GM12878 (cell line): Measurements from ENCODE around the gene SERPINB3.

Experiments
- CREM ChIP-seq: IDR thresholded peaks from 2 replicates; pipeline ENCODE4 v1.6.1; 2014; ENCODE audit warnings: antibody characterized with exemption, low read depth
- EP300 ChIP-seq, 2 experiments: fragments of 150-350 bp in 1 of 2; IDR thresholded peaks; 2 replicates each; pipeline ENCODE4 v1.6.1; 2011 to 2012; ENCODE audit warnings: low read depth in 2 of 2, low read length in 2 of 2, borderline replicate concordance in 1 of 2, improper control_type of control experiment in 1 of 2, inconsistent platforms in 1 of 2; ENCODE audit not compliant: control insufficient read depth in 1 of 2
- FOXM1 ChIP-seq: IDR thresholded peaks from 2 replicates; pipeline ENCODE4 v1.6.1; 2012; ENCODE audit warnings: low read depth, mild to moderate bottlenecking, inconsistent platforms, low read length, moderate library complexity
- NFYB ChIP-seq: IDR thresholded peaks from 2 replicates; pipeline ENCODE4 v1.6.1; 2011; ENCODE audit warnings: low read depth, mild to moderate bottlenecking, low read length, improper control_type of control experiment, moderate library complexity; ENCODE audit not compliant: insufficient read depth
- PBX3 ChIP-seq: IDR thresholded peaks from 2 replicates; pipeline ENCODE4 v1.6.1; 2011; ENCODE audit warnings: mild to moderate bottlenecking, low read depth, low read length, moderate library complexity; ENCODE audit not compliant: insufficient replicate concordance
- POLR2AphosphoS5 ChIP-seq: IDR thresholded peaks from 2 replicates; pipeline ENCODE4 v1.6.1; 2011; ENCODE audit warnings: mild to moderate bottlenecking, low read length, inconsistent platforms
- SREBF2 ChIP-seq: IDR thresholded peaks from 2 replicates; pipeline ENCODE4 v1.6.1; 2012; ENCODE audit warnings: mild to moderate bottlenecking, low read length
- TAF1 ChIP-seq: IDR thresholded peaks from 2 replicates; pipeline ENCODE4 v1.6.1; 2011; ENCODE audit warnings: mild to moderate bottlenecking, low read depth, low read length, borderline replicate concordance
- ZNF384 ChIP-seq: IDR thresholded peaks from 2 replicates; pipeline ENCODE4 v1.6.1; 2012; ENCODE audit warnings: low read depth, mild to moderate bottlenecking, low read length, improper control_type of control experiment, borderline replicate concordance
- TF ChIP-seq, protein P1 (sequence below), 3 experiments: IDR thresholded peaks in 2 of 3; conservative IDR thresholded peaks in 1 of 3; 2 replicates each; pipeline ENCODE4 v1.5.1; 2011; ENCODE audit warnings: low read depth in 3 of 3, low read length in 3 of 3, mild to moderate bottlenecking in 3 of 3, control low read depth in 2 of 3, moderate library complexity in 2 of 3, inconsistent platforms in 1 of 3, mixed read lengths in 1 of 3; ENCODE audit not compliant: control insufficient read depth in 2 of 3, insufficient read depth in 1 of 3; ENCODE audit errors: extremely low read depth in 1 of 3
- TF ChIP-seq, protein P2 (sequence below): fragments of 450-650 bp; IDR thresholded peaks from 2 replicates; pipeline ENCODE4 v1.6.1; 2017; ENCODE audit warnings: mild to moderate bottlenecking, moderate library complexity

DNA sequence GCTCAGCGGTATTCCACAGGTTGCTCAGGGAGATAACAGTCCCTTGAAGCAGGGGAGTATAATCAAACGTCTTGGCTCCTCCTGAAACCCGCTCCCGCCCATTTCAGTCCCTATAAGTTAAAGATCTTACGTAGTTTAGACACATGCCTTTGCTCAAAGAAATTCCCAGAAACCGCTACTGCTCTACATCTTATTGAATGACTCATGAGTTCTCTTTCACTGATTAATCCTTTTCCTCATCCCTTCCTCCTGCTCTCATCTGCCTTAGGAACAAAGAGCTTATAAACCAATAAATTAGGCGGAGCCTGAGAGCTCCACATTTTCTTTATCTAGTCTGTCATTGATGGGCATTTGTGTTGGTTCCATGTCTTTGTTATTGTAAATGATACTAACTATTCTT, 13.5 kb downstream of the SERPINB3 start:
- TF ChIP-seq, protein P1, sequence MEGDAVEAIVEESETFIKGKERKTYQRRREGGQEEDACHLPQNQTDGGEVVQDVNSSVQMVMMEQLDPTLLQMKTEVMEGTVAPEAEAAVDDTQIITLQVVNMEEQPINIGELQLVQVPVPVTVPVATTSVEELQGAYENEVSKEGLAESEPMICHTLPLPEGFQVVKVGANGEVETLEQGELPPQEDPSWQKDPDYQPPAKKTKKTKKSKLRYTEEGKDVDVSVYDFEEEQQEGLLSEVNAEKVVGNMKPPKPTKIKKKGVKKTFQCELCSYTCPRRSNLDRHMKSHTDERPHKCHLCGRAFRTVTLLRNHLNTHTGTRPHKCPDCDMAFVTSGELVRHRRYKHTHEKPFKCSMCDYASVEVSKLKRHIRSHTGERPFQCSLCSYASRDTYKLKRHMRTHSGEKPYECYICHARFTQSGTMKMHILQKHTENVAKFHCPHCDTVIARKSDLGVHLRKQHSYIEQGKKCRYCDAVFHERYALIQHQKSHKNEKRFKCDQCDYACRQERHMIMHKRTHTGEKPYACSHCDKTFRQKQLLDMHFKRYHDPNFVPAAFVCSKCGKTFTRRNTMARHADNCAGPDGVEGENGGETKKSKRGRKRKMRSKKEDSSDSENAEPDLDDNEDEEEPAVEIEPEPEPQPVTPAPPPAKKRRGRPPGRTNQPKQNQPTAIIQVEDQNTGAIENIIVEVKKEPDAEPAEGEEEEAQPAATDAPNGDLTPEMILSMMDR (IDR thresholded peaks at IDR 0.05 in 2 of 3, conservative IDR thresholded peaks at IDR 0.05 in 1 of 3; ENCODE audit: control insufficient read depth in 2 of 3, extremely low read depth in 1 of 3, insufficient read depth in 1 of 3, low read depth in 3 of 3, low read length in 3 of 3), result no peak
- TF ChIP-seq SREBF2, result no peak
- no peak for TF ChIP-seq NFYB
- no peak for TF ChIP-seq ZNF384
- TF ChIP-seq, protein P2, sequence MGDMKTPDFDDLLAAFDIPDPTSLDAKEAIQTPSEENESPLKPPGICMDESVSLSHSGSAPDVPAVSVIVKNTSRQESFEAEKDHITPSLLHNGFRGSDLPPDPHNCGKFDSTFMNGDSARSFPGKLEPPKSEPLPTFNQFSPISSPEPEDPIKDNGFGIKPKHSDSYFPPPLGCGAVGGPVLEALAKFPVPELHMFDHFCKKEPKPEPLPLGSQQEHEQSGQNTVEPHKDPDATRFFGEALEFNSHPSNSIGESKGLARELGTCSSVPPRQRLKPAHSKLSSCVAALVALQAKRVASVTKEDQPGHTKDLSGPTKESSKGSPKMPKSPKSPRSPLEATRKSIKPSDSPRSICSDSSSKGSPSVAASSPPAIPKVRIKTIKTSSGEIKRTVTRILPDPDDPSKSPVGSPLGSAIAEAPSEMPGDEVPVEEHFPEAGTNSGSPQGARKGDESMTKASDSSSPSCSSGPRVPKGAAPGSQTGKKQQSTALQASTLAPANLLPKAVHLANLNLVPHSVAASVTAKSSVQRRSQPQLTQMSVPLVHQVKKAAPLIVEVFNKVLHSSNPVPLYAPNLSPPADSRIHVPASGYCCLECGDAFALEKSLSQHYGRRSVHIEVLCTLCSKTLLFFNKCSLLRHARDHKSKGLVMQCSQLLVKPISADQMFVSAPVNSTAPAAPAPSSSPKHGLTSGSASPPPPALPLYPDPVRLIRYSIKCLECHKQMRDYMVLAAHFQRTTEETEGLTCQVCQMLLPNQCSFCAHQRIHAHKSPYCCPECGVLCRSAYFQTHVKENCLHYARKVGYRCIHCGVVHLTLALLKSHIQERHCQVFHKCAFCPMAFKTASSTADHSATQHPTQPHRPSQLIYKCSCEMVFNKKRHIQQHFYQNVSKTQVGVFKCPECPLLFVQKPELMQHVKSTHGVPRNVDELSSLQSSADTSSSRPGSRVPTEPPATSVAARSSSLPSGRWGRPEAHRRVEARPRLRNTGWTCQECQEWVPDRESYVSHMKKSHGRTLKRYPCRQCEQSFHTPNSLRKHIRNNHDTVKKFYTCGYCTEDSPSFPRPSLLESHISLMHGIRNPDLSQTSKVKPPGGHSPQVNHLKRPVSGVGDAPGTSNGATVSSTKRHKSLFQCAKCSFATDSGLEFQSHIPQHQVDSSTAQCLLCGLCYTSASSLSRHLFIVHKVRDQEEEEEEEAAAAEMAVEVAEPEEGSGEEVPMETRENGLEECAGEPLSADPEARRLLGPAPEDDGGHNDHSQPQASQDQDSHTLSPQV, result no peak
- TF ChIP-seq TAF1, result no peak
- no peak for TF ChIP-seq PBX3
- TF ChIP-seq POLR2AphosphoS5, result no peak
- TF ChIP-seq CREM, result no peak
- TF ChIP-seq EP300 (IDR thresholded peaks at IDR 0.05; ENCODE audit: borderline replicate concordance in 1 of 2, control insufficient read depth in 1 of 2, low read depth in 2 of 2, low read length in 2 of 2), result no peak
- TF ChIP-seq FOXM1, result no peak
